G401.6 (cell line): Measurements from ENCODE around the gene TMPRSS3.
"Not testable (repeated sequence)": the region's sequence is repeated elsewhere in the genome, so short reads cannot be mapped to it uniquely, and the experiment has no call there.

Experiments used
- FAIRE-seq: peaks from 2 replicates; lab custom pipeline; 2012; peaks lifted over from hg19 to GRCh38; lab: Jason Lieb, UNC

The TMPRSS3 gene

DNA sequence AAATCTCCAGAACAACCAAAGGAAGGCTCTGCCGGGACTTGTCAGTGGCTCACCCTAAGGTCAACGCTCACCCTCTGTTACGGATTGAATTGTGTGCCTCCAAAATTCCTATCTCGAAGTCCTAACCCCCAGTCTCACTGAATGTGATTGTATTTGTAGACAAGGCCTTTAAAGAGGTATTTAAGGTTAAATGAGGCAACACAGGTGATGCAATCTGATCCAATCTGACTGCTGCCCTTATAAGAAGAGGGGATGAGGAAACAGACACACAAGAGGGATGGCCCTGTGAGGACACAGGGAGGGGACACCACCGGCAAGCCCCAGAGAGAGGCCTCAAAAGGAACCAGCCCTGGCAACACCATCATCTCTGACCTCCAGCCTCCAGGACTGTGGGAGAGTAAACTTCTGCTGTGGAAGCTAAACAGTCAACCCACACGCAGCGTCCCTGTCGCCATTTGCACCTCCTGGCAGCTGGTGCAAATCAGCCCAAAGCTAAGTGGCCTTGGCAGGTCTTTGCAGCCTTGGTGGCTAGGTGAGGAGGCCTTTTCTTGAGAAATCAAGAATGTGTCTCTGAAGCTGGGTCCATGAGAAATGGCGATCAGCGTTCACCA, 32.1 kb upstream of the TMPRSS3 start:
- no peak for FAIRE-seq

DNA sequence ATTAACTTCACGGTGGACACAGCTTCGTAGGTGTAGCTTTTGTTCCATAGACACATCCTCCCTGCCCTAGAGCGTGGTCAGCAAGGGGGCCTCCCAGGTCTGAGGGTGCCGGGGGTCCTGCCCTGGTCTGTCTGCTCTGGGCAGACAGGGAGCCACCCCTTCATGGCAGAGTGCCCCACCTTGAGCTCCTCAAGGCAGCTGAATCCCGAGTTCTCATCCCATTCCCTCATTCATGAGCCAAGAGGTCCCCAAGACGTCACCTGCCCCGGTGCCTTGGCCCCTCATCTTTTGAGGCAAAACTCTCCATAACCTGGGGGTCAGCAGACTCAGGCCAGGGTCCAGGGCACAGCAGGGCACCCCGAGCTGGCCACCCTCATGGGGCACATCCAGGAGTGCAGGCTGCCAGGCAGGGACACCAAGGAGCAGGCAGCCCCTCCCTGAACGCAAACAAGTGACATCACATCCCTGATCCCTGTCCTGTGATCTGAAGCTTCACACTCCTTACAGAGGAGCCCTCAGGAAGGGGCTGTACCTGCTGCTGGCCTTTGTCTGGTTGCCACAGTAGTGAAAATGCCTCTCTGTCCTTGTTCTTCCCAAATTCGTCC, 31.1 kb upstream of the TMPRSS3 start:
- FAIRE-seq: no peak

DNA sequence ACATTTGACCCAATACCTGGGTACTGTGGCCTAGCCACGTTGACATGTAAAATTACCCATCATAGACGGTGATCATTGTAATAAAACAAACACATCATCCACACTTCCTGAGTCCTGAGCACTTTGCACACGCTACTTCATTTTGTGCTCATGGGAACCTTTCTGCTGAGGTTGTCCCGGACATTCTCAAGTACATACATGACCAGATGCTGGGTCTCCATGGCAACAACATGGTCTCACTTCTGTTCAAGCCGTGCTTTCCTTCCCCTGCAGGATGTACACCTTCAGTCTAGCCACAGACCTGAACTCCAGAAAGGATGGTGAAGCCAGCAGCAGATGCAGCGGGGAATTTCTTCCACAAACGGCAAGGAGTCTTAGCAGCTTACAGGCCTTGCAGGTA, 30.6 kb upstream of the TMPRSS3 start:
- no peak for FAIRE-seq

DNA sequence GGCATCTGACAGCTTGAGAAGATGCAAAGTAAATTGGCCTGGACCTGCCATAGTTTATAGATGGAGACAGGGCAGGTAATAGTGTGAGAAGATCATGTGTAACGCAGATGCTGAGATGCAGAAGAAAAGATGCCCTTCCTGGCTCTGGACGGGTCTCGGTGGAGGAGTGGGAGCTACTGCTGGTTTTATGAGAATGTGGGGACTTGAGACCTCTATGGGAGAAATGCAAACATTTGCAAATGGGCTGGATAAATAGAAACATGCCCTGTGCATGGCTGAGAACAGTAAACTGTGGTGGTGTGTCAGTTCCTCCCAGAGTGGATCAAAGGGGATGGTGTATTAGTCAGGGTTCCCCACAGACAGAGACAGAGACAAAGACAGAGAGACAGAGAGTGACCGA, 29.7 kb upstream of the TMPRSS3 start:
- FAIRE-seq: no peak

DNA sequence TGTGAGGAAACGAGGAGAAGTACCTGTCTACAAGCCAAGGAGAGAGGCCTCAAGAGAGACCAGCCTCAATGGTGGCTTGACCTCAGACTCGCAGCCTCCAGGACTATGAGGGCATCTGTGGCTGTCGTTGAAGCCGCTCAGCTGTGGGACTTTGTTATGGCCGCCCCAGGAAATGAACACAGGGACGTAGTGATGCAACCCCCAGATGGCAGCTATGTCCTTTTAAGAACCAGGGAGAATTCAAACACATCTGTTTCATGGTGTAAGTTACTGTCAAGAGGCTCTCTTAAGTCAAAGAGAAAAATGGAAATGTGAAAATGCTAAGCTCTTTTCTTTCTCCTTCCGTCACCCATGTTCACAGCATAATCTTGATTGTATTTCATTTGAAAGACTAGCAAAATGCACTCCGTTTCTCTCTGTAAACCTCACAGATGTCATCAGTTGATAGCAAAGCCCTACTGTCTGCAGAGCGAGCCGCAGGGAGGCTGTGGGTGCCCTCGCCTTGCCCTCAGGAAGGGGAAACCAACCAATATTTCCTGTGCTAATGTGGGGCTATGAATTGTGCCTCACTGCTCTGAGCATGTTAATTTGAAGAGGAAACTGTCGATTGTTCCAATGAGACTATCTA, 29.2 kb upstream of the TMPRSS3 start:
- FAIRE-seq: no peak

DNA sequence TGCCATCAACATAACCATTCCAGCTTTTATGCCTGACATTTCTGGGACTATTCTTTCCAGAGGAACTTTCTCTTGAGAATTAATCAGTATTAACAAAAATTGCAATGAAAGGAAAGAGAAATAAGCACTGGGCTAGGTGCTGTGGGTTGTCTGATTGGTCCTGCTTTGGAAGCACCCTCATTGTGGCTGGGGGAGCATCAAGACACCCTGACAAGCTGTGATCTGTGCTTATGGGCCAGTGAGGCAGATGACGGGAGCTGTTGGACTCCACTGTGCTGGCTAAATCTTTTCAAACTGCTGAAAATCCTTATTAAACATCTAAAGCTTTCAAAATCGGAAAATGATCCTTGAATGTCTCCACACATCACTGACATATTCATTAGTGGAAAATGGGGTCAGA, 27.8 kb upstream of the TMPRSS3 start:
- no peak for FAIRE-seq

DNA sequence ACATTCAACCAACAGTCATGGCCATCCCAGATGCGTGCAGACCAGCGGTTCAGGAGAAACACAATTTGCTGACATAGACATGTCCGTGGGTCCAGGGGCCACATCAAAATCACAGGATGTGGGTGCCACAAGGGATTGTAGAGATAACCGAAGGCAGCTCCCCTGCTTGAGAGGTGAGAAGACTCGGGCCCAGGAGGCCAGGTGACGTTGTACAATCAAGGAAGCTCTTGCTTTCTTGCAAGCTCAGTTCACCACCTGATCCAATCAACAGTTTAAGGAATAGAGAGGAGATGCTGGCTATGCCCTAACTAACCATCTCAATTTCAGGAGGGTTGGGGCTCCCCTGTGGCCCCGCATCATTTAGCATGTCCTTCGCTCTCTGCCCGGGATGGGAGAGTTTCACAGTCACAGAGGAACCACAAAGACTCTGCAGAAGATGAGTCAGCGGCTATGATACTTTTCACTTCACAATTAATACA, 27.4 kb upstream of the TMPRSS3 start:
- FAIRE-seq: no peak

DNA sequence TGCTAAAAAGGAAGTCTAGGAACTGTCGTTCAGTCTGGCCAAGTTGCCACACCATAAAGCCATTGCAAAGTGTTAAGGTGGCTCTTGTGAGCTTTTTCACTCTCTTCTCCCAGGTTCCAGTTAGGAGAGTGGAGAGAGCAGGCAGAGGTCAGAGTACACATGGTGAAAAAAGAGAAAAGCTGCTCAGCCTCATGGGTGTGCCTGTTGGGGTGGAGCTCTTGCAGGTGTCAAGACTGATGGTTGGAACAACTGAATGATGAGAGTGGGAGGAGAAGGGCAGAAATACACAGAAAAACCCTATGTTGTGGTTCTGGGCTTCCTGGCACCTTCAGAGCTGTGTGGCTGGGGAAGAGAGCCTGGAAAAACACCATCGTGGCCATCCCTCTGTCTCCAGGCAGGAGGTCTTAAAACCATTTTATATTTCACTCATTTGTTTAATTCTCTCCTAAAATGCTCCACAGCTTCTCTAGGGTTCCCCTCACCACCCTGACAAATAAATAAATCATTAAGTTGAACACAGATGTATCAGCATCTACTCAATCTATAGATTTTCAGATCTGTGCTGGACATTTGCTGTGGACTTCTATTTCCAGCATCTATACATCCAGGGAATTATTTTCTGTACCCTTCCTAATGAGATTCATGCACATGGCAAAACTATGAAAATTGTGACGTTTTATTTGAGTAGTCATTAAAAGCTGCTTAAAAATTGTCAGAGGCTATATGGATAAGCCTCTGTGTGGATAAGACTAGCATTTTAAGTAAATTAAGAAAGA, 25.4 kb upstream of the TMPRSS3 start:
- no peak for FAIRE-seq

DNA sequence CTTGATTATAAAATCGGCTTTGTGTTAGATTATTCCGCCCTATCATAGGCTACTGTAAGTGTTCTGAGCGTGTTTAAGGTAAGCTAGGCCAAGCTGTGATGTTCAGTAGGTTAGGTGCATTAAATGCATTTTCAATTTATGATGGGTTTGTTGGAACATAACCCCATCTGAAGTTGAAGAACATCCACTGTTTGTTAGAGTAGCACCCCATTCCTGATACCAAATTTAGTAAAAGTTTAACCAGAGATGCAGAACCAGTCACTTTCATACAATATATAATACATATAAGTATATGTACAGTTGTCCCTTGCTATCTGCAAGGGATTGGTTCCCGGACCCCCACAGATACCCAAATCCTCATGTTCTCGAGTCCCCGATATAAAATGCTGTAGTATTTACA, 24.0 kb upstream of the TMPRSS3 start:
- FAIRE-seq: no peak

DNA sequence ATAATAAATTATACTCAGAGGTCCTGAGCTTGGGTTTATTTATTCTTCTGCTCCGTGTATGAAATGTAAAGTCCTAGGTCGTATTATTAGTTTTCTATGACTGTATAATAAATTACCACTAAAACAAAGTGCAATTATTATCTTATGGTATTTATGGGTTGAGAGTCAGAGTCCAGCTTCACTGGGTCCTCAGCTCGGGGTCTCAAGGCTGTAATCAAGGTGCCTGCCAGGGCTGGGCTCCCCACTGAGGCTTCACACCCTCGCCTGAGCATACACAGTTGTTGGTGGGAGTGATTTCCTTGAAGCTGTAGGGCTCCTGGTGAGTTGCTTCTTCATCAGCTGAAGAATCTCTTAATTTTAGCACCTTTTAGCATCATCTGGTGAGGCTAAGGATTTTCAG, 23.0 kb upstream of the TMPRSS3 start:
- FAIRE-seq: no peak

DNA sequence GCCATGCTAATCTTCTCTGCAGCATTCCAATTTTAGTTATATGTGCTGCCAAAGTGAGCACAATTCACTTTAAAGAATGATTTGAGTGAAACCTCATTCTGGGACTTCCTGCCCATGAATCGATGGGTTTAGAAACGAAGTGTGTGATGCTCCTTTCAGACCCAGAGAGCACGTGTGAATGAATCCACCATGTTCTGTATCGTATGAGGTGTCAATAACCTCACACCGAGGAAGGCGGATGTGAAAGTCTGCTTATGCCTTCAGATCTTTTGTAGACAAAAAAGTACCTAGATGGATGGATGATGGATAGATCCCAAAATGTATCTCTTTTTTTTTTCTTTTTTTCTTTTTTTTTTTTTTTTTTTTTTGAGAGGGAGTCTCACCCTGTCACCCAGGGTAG, 21.7 kb upstream of the TMPRSS3 start:
- FAIRE-seq: no peak

DNA sequence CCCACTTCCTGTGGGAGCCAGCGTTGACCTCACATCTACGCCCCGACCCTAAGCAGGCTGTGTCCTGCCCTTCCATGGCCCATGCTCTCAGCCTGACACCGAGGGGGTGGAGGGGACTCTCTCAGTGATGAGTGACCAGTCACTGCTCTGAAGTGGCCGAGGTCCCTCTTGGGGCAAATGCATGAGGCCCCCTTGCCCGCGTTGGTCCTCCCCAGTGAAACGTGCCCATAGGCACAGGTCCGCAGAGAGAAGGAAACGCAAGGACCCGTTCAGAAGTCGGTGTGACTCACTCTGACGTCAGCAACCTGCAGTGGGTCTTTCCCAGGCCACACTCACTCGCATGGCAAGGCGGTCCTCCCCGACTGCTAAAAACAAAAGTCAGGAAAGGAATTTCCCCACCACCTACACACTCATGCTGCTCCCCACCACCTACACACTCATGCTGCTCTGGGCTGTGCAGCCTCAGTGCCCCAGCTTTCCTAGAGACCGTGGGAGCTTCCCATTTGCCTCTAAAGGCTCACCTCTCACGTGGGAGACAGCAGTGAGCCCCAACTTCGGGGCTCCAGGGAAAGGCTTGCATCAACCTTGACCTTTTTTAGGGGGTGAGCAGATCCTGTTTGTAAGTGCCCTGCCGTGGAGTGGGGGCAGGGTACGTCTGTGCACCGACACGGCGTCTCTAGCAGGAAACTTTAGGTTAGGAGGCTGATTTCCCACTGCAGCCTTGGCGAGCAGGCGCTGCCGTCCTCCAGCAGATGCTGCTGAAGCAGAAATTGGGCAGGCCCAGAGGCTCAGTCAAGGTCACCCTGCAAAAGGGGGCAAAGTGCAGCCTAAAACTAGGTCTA, 19.3 kb upstream of the TMPRSS3 start:
- FAIRE-seq: no peak

DNA sequence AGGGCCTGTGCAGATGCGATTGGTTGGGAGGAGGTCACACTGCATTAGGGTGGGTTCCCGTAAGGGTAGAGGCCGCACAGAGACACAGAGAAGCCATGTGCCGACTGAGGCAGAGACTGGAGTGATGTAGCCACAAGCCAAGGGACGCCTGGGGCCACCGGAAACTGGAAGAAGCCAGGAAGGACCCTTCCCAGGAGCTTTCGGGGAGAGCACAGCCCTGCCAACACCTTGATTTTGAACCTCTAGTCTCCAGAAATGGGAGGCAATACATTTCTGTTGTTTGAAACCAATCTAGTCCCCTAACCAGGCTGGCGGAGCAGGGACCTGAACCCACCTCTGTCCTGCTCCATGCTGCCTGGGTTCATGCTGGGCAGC, 18.7 kb upstream of the TMPRSS3 start:
- FAIRE-seq: no peak

DNA sequence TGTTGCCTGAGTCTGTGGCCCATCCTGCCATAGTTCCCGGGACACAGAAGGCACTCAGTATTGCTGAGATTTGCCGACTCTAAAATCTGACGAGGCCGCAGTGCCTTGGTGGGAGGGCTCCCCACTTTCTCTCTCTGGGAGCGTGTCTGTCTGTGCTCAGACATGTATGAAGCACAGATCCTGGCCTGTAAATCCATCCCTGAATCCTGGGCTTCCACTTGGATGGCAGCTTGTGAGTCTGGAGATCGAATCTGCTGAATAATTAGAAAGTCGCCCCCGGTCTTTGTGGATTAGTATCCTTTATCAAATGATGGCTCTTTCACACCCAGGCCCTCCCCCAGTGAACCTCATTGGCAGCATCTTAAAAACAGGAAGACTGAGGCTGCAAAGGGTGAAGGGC, 18.2 kb upstream of the TMPRSS3 start:
- FAIRE-seq: no peak

DNA sequence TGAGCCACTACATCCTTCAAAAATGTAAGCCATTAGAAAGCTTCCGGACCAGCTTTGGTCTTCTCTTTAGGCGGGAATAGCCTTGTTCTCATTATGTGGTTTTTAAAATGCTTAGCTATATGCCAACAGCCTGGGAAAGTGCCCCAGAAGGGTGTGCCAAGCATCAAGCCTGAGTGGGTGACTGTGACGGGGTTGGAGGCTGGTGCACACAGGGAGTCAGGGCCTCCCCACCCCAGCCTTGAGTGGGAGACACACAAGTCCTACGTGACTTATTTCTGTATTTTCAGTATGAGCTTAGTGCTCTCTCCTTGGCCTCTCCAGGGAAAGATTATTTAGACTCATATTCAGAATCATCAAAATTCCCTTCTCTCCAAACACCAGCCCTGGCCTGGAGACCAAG, 17.6 kb upstream of the TMPRSS3 start:
- no peak for FAIRE-seq

DNA sequence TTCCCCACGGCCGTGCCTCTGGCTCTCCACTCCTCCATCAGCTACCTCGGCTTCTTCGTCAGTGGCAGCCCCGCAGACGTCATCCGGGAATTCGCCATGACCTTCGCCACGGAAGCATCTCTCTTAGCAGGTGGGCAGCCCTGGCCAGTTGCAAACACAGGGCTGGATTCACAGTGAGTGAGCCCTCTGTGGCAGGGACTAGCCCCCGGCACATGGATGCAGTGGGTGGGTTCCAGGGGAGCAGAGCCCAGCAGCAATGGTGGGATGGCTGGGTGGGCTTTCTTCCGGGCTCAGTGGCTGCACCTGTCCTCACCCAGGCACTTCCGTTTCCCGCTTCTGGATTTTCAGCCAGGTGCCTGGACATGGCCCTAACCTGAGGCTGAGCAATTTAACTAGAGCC, 17.2 kb upstream of the TMPRSS3 start:
- FAIRE-seq: no peak

DNA sequence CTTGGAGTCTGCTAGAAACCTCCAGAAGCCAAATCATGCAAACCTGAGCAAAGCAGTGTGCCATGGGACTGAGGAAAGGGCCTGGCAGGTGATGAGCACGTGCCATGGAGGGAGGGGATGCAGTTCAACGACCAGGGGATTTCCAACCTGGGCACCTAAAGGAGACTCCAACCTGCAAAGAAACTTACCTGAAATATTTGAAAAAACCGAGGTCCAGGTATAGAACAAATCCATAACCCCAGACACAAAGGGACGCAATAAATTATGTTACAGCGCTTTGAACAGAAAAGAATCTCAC, 16.7 kb upstream of the TMPRSS3 start:
- no peak for FAIRE-seq

DNA sequence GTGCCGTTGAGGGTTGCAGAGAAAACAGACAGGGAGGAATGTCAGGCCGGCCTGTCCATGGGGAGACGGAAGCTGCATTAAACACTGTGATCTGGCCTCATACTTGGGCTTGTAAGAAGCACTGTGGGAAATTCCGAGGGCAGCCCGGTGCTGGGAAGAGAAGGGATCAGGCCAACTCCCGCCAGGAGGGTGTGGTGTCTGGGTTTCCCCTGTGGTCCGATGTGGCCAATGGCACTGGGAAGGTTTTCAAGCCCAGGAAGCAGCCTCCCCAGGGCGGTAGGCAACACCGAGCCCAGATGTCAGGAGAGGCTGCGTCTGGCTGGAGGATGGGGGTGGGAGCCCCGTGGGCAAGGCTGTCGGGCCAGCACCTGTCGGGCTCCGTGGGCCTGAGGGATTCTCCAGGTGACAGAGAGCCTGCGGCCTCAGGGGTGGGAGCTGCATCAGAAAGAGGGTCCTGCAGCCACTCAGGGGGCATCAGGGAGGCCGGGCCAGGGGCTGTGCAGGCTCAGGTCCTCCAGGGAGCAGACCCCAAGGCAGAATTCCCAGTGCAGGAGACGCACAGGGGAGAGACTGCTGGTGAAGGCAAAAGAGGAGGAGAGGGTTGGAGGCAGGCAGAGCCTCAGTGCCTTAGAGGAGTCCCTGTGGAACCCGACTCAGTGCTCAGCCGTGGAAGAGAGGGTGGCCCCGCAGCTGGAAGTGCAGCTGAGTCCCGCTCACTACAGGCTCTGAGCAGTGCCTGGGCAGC, 16.2 kb upstream of the TMPRSS3 start:
- FAIRE-seq: no peak

DNA sequence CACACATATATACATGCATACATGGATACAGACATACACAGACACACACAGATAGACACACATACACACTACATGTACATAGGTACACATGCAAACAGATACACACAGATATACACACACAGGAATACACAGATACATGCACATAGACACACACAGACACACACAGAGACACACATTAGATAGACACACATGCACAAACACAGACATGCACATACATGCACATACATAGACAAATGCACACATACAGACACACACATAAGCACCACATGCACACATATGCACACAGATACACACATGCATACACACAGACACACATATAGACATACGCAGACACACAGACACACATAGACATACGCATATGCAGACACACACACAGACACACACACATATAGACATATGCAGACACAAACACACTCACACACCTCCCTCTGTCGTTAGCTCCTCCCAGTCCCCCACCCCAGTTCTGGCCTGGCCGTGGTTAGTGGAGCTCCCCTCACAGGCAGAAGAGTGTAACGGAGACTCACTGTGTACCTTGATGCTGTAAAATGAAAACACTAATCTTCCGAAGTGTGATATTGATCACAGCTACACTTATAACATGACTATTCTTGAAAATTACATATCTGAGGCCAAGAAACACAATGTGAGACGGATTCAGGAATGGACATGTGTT, 15.5 kb upstream of the TMPRSS3 start:
- FAIRE-seq: no peak

DNA sequence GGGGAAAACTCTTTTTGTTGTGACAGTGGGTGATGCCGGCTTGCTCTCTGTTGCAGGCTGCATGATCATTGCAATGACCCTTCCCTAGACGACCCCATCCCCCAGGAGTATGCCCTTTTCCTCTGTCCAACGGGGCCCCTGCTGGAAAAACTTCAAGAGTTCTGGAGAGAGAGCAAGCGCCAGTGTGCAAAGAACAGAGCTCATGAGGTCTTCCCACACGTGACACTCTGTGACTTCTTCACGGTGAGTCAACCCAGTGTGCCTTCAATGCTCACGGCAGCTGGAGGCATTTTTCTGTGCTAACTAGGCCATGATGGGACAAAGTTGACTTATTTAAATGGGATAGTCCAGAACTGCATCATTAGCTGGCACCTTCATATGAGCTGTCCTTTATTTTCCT, 13.5 kb upstream of the TMPRSS3 start:
- no peak for FAIRE-seq

DNA sequence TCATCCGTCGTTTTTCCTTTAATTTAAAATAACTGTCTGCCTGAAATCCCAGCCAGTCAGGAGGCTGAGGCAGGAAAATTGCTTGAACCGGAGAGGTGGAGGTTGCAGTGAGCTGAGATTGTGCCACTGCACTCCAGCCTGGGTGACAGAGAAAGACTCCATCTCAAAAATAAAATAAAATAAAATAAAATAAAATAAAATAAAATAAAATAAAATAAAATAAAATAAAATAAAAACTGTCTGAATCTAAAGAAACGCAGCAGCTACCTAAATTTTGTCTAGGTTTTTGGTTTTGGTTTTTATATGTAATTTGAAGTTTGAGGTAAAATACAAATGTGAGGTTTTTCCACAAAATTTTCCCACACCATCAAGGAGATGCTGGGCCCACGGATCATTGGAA, 12.9 kb upstream of the TMPRSS3 start:
- FAIRE-seq: not testable (repeated sequence)
